SK-N-MC (cell line): ENCODE results near the gene CMIP.

Source experiments
- EZH2 ChIP-seq: fragments of 200-600 bp; sonication (generic); IDR thresholded peaks from one replicate; pipeline ENCODE4 v1.6.1; 2017; ENCODE audit warnings: antibody characterized with exemption
- POLR2AphosphoS5 ChIP-seq: IDR thresholded peaks from 2 replicates; pipeline ENCODE4 v1.6.1; 2012; ENCODE audit warnings: mild to moderate bottlenecking, low read depth, low read length, borderline replicate concordance

DNA sequence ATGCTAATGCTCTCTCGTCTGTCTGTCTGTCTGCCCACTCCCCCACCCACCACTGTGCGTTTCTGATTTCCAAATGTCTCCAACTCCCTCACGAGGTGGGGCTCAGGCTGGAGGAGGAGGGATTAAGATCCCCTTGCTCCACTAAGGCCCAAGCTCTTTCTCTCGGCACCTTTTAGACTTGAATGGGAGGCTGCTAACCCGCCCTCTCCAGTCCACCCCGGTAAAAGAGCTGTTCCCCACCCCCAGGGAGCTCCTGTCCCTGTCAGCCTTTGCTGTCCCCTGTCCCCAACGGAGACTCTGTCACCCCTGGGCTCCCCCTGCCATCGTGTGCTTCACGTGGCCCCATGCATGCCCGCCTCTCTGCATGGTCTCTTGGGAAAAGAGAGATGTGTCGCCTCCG, 266.0 kb downstream of the CMIP start:
- no peak for TF ChIP-seq EZH2
- TF ChIP-seq POLR2AphosphoS5 = no peak
